Duodenal mucosa (tissue), 2 donors: ENCODE data around the gene NHLRC4.

Experiments
- H3K27ac ChIP-seq: one replicate; pipeline ENCODE4 v1.7.0; 2013; ENCODE audit warnings: low read depth, low read length
- H3K27me3 ChIP-seq, 2 donors: one replicate each; pipeline ENCODE4 v1.7.0; 2013; ENCODE audit warnings: low read length in 2 of 2, control low read depth in 1 of 2; ENCODE audit not compliant: insufficient read depth in 2 of 2, control insufficient read depth in 1 of 2
- H3K36me3 ChIP-seq, 2 donors: one replicate each; pipeline ENCODE4 v1.7.0; 2013; ENCODE audit warnings: low read length in 2 of 2, control low read depth in 1 of 2; ENCODE audit not compliant: insufficient read depth in 2 of 2, control insufficient read depth in 1 of 2
- H3K4me1 ChIP-seq, 2 donors: one replicate each; pipeline ENCODE4 v1.7.0; 2013; ENCODE audit warnings: low read length in 2 of 2, control low read depth in 1 of 2; ENCODE audit not compliant: insufficient read depth in 2 of 2, control insufficient read depth in 1 of 2
- H3K4me3 ChIP-seq, 2 donors: one replicate each; pipeline ENCODE4 v1.7.0; 2013; ENCODE audit warnings: low read length in 2 of 2, low read depth in 1 of 2
- H3K9ac ChIP-seq, 2 donors: one replicate each; pipeline ENCODE4 v1.7.0; 2013; ENCODE audit warnings: low read length in 2 of 2, low read depth in 1 of 2
- H3K9me3 ChIP-seq, 2 donors: one replicate each; pipeline ENCODE4 v1.7.0; 2013; ENCODE audit warnings: low read length in 2 of 2, control low read depth in 1 of 2; ENCODE audit not compliant: control insufficient read depth in 1 of 2

Gene NHLRC4

GRCh38 chr16:578232-578869, 11.5 kb downstream of the NHLRC4 start:
- no peak overlapping the region for H3K9ac ChIP-seq
- H3K27ac ChIP-seq: no peak overlapping the region
- no peak overlapping the region for H3K4me3 ChIP-seq
- H3K9me3 ChIP-seq: no peaks in the 10 kb centered on the region
- H3K4me1 ChIP-seq: no peaks in the 10 kb centered on the region
- peaks cover 0 to 12% of the 10 kb centered on the region in 2 donors for H3K36me3 ChIP-seq
- no peaks in the 10 kb centered on the region for H3K27me3 ChIP-seq

- H3K27me3 ChIP-seq: no peaks in the 10 kb centered on the region
- H3K36me3 ChIP-seq: peaks cover 0 to 12% of the 10 kb centered on the region in 2 donors
- H3K9me3 ChIP-seq: no peaks in the 10 kb centered on the region
- H3K4me1 ChIP-seq: no peaks in the 10 kb centered on the region
- H3K27ac ChIP-seq: no peak overlapping the region
- H3K4me3 ChIP-seq: peak overlapping the region; percentile 22 to 60
- no peak overlapping the region for H3K9ac ChIP-seq
Measured at GRCh38 chr16:578870-579405, 12.1 kb downstream of the NHLRC4 start.

- H3K4me3 ChIP-seq: no peak overlapping the region
- no peaks in the 10 kb centered on the region for H3K4me1 ChIP-seq
- no peak overlapping the region for H3K9ac ChIP-seq
- H3K36me3 ChIP-seq: peaks cover 0 to 4% of the 10 kb centered on the region in 2 donors
- no peaks in the 10 kb centered on the region for H3K9me3 ChIP-seq
- H3K27me3 ChIP-seq: peaks cover 0 to 2% of the 10 kb centered on the region in 2 donors
- no peak overlapping the region for H3K27ac ChIP-seq
Measured at GRCh38 chr16:580141-580945, 13.5 kb downstream of the NHLRC4 start.

GRCh38 chr16:580946-581498, 14.2 kb downstream of the NHLRC4 start:
- H3K9ac ChIP-seq: no peak overlapping the region
- no peaks in the 10 kb centered on the region for H3K36me3 ChIP-seq
- peaks cover 0 to 6% of the 10 kb centered on the region in 2 donors for H3K27me3 ChIP-seq
- no peaks in the 10 kb centered on the region for H3K4me1 ChIP-seq
- H3K27ac ChIP-seq: no peak overlapping the region
- no peak overlapping the region for H3K4me3 ChIP-seq
- no peaks in the 10 kb centered on the region for H3K9me3 ChIP-seq

- Histone ChIP-seq H3K27ac (no peak overlapping the region), H3K4me3 (no peak overlapping the region), H3K9me3 (no peaks in the 10 kb centered on the region), H3K36me3 (no peaks in the 10 kb centered on the region), H3K27me3 (peaks cover 3 to 6% of the 10 kb centered on the region in 2 donors), H3K4me1 (peaks cover 3% of the 10 kb centered on the region in 2 donors), H3K9ac (no peak overlapping the region)
Measured at GRCh38 chr16:582218-582613, 15.4 kb downstream of the NHLRC4 start.

GRCh38 chr16:582614-583331, 16.0 kb downstream of the NHLRC4 start:
- H3K4me3 ChIP-seq: no peak overlapping the region
- peaks cover 6 to 8% of the 10 kb centered on the region in 2 donors for H3K4me1 ChIP-seq
- peaks cover 3 to 6% of the 10 kb centered on the region in 2 donors for H3K27me3 ChIP-seq
- no peaks in the 10 kb centered on the region for H3K36me3 ChIP-seq
- no peak overlapping the region for H3K9ac ChIP-seq
- no peak overlapping the region for H3K27ac ChIP-seq
- H3K9me3 ChIP-seq: no peaks in the 10 kb centered on the region

GRCh38 chr16:583470-583814, 16.6 kb downstream of the NHLRC4 start:
- Histone ChIP-seq H3K9ac (no peak overlapping the region), H3K27ac (no peak overlapping the region), H3K27me3 (peaks cover 3 to 6% of the 10 kb centered on the region in 2 donors), H3K36me3 (no peaks in the 10 kb centered on the region), H3K9me3 (no peaks in the 10 kb centered on the region), H3K4me3 (no peak overlapping the region), H3K4me1 (peaks cover 6 to 15% of the 10 kb centered on the region in 2 donors)

- peaks cover 3 to 6% of the 10 kb centered on the region in 2 donors for H3K27me3 ChIP-seq
- no peaks in the 10 kb centered on the region for H3K9me3 ChIP-seq
- no peak overlapping the region for H3K4me3 ChIP-seq
- H3K27ac ChIP-seq: no peak overlapping the region
- no peaks in the 10 kb centered on the region for H3K36me3 ChIP-seq
- H3K9ac ChIP-seq: no peak overlapping the region
- H3K4me1 ChIP-seq: peaks cover 6 to 15% of the 10 kb centered on the region in 2 donors
Measured at GRCh38 chr16:583815-584591, 17.2 kb downstream of the NHLRC4 start.

GRCh38 chr16:585351-585750, 18.5 kb downstream of the NHLRC4 start:
- Histone ChIP-seq H3K4me3 (no peak overlapping the region), H3K9ac (no peak overlapping the region), H3K9me3 (no peaks in the 10 kb centered on the region), H3K36me3 (no peaks in the 10 kb centered on the region), H3K27me3 (peaks cover 3 to 6% of the 10 kb centered on the region in 2 donors), H3K27ac (no peak overlapping the region), H3K4me1 (peaks cover 6 to 16% of the 10 kb centered on the region in 2 donors)
